GM20000 (cell line): ENCODE data around the gene PRIMA1.

ENCODE experiments used
- DNase-seq: peaks from one replicate; pipeline ENCODE4 v3.0.0; 2012; ENCODE audit warnings: low spot score
- CTCF ChIP-seq: IDR thresholded peaks from 2 replicates; pipeline ENCODE4 v1.5.1; 2012; ENCODE audit warnings: mild to moderate bottlenecking, control low read depth; ENCODE audit errors: extremely low read depth, missing control alignments

Gene PRIMA1

GRCh38 chr14:93752980-93753561, 35.2 kb downstream of the PRIMA1 start:
- no peak for DNase-seq
- no peak for TF ChIP-seq CTCF

GRCh38 chr14:93751946-93752655, 36.2 kb downstream of the PRIMA1 start:
- no peak for TF ChIP-seq CTCF
- no peak for DNase-seq

- no peak for DNase-seq
- TF ChIP-seq CTCF, result no peak
These were observed 39.2 kb downstream of the PRIMA1 start for GRCh38 chr14:93749076-93749420.

GRCh38 chr14:93748208-93749075, 39.8 kb downstream of the PRIMA1 start:
- no peak for TF ChIP-seq CTCF
- DNase-seq, result no peak

- no peak for TF ChIP-seq CTCF
- no peak for DNase-seq
These were observed 40.7 kb downstream of the PRIMA1 start for GRCh38 chr14:93747560-93747959.

- DNase-seq, result no peak
- TF ChIP-seq CTCF, result no peak
These were observed 41.2 kb downstream of the PRIMA1 start for GRCh38 chr14:93747102-93747501.
